HG02981 (cell line): Measurements from ENCODE around the gene VPS72.
"Not testable (repeated sequence)": the region's sequence is repeated elsewhere in the genome, so short reads cannot be mapped to it uniquely, and the experiment has no call there.

ENCODE experiments used
- ATAC-seq: cut with Tn5 transposase; IDR thresholded peaks from one replicate; pipeline ENCODE4 v1.9.1; 2021; ENCODE audit warnings: mild to moderate bottlenecking, moderate library complexity; ENCODE audit not compliant: unreplicated experiment

VPS72 gene

GRCh38 chr1:151189637-151190445 is at the start of gene VPS72:
VPS72 (minus strand) TSS chr1:151190197; CDS start chr1:151190121, 76 bp downstream.
- peak; percentile 88 for ATAC-seq

GRCh38 chr1:151238467-151238739 is 48.4 kb upstream of the VPS72 start:
- ATAC-seq = no peak

- ATAC-seq = no peak
Measured at GRCh38 chr1:151237678-151238466, 47.9 kb upstream of the VPS72 start.

GRCh38 chr1:151235235-151235634 is 45.2 kb upstream of the VPS72 start:
- no peak for ATAC-seq

- no peak for ATAC-seq
Measured at GRCh38 chr1:151222130-151222529, 32.1 kb upstream of the VPS72 start.

- ATAC-seq = no peak
Measured at GRCh38 chr1:151221616-151222015, 31.6 kb upstream of the VPS72 start.

GRCh38 chr1:151213560-151213959 is 23.6 kb upstream of the VPS72 start:
- no peak for ATAC-seq

- no peak for ATAC-seq
Measured at GRCh38 chr1:151211972-151212705, 22.1 kb upstream of the VPS72 start.

- no peak for ATAC-seq
Measured at GRCh38 chr1:151210830-151211229, 20.8 kb upstream of the VPS72 start.

GRCh38 chr1:151205381-151205965 is 15.5 kb upstream of the VPS72 start:
- not testable (repeated sequence) for ATAC-seq

GRCh38 chr1:151199873-151200581 is 10.0 kb upstream of the VPS72 start:
- no peak for ATAC-seq

GRCh38 chr1:151198254-151199127 is 8.5 kb upstream of the VPS72 start, which contains the start of gene PIP5K1A:
PIP5K1A (plus strand) TSS chr1:151198552; CDS start chr1:151198997, 445 bp downstream.
- ATAC-seq = peak; percentile 82

GRCh38 chr1:151197863-151198253 is 7.9 kb upstream of the VPS72 start:
- ATAC-seq = no peak

- no peak for ATAC-seq
Measured at GRCh38 chr1:151196292-151196800, 6.3 kb upstream of the VPS72 start.

- ATAC-seq = not testable (repeated sequence)
Measured at GRCh38 chr1:151194894-151195594, 5.0 kb upstream of the VPS72 start.

- no peak for ATAC-seq
Measured at GRCh38 chr1:151193856-151194255, 3.9 kb upstream of the VPS72 start.

- no peak for ATAC-seq
Measured at GRCh38 chr1:151193304-151193703, 3.3 kb upstream of the VPS72 start.

GRCh38 chr1:151192047-151192446 is 2.0 kb upstream of the VPS72 start:
- ATAC-seq = no peak

GRCh38 chr1:151188667-151189066 is 1.3 kb downstream of the VPS72 start:
- ATAC-seq = not testable (repeated sequence)
